Uterus (tissue), 2 donors: ENCODE results near the gene CORO6.

ENCODE experiments used
- POLR2A ChIP-seq, 2 donors: fragments of 450-650 bp; IDR thresholded peaks; one replicate each; pipeline ENCODE4 v1.6.1; 2016; ENCODE audit warnings: antibody characterized with exemption in 2 of 2, mild to moderate bottlenecking in 1 of 2, moderate library complexity in 1 of 2
- TF ChIP-seq, protein P1 (sequence below), 4 experiments: fragments of 200-600 bp in 2 of 4; fragments of 450-650 bp in 2 of 4; sonication (generic) in 2 of 4; IDR thresholded peaks; one replicate each; pipeline ENCODE4 v1.5.1; 2016 to 2019; ENCODE audit warnings: antibody characterized with exemption in 4 of 4, mild to moderate bottlenecking in 2 of 4, moderate library complexity in 1 of 4

DNA sequence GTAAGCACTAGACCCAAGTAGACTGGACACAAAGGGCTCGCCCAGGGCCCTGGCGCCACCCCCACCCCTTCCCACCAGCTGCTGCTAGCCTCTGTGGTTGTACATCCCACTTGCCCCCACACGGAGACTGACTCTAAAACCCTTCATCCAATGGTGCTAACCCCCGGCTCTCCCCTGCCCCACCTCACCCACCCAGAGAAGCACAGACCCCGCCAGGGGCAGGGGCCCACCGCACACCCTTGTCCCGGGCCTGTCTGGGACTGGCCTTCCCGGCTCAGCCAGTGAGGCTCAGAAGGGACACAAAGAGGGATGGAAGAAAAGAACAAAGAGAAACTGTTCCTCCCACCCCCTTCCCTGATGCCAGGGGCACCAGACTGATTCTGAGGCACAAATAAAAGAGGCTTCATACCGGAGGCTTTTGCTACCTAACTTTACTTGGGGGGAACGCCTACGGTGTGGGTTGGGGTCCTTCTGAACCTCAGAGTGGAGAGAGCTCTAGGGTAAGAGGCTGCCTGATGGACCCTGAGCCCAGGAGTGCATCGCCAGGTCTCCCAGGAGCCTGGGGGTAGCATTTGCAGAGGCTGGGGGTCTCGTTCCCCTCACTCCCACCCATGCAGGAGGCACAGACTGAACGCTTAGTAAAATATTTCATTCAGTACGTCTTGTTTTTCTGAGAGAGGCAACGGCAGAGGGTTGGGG, 8.2 kb downstream of the CORO6 start:
- TF ChIP-seq, protein P1, sequence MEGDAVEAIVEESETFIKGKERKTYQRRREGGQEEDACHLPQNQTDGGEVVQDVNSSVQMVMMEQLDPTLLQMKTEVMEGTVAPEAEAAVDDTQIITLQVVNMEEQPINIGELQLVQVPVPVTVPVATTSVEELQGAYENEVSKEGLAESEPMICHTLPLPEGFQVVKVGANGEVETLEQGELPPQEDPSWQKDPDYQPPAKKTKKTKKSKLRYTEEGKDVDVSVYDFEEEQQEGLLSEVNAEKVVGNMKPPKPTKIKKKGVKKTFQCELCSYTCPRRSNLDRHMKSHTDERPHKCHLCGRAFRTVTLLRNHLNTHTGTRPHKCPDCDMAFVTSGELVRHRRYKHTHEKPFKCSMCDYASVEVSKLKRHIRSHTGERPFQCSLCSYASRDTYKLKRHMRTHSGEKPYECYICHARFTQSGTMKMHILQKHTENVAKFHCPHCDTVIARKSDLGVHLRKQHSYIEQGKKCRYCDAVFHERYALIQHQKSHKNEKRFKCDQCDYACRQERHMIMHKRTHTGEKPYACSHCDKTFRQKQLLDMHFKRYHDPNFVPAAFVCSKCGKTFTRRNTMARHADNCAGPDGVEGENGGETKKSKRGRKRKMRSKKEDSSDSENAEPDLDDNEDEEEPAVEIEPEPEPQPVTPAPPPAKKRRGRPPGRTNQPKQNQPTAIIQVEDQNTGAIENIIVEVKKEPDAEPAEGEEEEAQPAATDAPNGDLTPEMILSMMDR (IDR thresholded peaks at IDR 0.05), result no peak
- TF ChIP-seq POLR2A (IDR thresholded peaks at IDR 0.05), result no peak
